Activated CD4-positive, alpha-beta T cell treated with anti-CD3 and anti-CD28 coated beads, Interleukin-2, amount 50 U/mL, for 4 hours (primary cell): ENCODE data around the gene C2orf92.
"Not testable (repeated sequence)": the region's sequence is repeated elsewhere in the genome, so short reads cannot be mapped to it uniquely, and the experiment has no call there.

Source experiments
- DNase-seq, 2 experiments: peaks; one replicate each; pipeline ENCODE4 v3.0.0-alpha.2; 2020

C2orf92 gene

GRCh38 chr2:97660775-97661389 is 8.6 kb upstream of the C2orf92 start:
- DNase-seq, result no peak

DNA sequence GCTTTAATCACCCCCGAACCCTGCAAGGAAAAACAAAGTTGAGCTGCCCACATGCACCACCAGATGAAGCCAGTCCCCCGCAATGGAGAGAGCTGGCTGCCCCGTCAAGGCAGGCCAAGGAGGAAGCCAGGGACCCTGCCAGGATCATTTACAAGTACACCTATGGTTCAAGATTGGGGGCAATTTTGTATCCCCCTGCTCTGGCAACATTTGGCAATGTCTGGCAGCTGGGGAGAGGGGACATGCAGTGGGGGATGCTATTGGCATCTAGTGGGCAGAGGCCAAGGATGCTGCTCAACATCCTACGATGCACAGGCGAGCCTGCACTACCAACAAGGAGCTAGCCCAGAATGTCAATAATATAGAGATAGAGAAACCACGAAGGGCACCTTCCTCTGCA is 7.6 kb upstream of the C2orf92 start:
- DNase-seq, result no peak

GRCh38 chr2:97662386-97662894 is 7.1 kb upstream of the C2orf92 start:
- no peak for DNase-seq

DNA sequence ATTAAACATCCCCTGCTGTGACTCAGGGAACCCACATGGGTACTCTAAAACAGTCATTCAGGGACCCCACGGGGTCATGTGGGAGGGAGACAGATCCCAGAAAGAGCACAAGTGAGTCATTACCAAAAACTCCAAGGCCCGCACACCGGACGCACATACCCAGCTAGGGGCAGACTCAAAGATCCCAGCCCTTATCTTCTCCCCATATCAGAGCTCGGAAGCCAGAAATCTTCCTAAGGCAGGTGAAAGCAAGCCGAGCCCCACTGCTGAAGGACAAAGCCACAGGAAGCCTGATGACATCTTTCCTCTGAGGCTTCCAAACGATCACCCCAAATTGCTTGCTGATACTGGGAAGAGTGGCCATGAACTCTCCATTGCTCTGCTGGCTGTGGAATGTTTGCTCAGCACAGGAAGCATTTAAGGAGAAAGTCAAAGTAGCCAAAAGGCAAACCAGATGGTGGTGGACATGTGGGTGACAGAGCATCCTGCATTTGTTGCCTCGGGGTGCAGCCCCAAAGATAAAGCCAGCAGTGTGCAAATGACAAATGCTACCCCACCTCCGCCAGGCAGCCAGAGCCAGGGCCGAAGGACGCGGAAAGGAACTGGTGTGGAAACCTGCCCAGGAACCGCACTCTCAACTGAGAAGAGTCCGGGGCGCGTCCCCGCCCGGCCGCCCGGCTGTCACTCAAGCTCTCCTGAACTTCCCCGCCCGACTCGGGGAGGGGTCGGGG is 6.5 kb upstream of the C2orf92 start:
- DNase-seq, result peak; percentile 73 to 79

DNA sequence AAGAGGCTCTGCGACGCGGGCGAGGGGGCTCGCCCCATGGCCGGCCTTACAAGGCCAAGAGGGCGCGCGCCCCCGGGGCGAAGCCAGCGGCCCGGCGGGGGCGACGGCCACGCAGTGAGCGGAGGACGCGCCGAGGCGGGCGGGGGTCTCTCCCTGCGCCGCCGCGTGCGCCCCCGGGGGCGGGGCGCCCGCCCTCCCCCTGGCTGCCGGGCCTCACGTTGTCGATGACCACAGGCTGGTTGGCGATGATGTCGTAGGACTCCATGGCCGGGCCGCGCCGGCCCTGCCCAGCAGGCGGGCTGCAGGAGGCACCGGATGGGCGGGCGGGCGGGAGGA is 5.9 kb upstream of the C2orf92 start:
- DNase-seq, result no peak

DNA sequence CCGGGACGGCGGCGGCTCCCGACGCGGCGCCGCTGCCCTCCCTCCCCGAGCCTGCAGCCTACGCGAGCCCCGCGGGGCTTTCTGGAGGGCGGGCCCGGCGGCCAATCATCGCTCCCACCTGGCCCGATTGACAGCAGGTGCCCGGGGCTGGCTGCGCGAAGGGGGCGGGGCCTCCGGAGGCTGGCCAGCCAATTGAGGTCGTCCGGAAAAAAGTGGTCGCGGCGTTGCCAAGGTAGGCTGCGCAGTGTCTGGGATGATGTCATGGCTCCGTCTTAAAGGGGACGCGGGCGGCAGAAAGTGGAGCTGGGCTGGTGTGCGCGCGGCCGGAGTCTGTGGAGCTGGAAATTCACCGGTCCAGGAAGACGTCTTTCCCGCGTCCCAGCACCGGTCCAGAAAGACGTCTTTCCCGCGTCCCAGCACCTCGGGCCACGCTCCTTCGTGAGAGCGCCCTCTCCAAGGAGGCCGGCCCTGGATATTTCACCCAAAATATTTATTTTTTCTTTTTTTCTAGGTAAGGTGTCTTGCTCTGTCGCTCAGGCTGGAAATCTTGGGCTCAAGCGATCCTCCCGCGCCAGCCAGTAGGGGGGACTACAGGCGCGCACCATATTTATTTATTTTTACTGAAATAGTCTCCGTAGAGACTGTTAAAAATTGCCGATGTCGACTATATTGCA is 5.4 kb upstream of the C2orf92 start, which contains the start of gene ACTR1B:
Gene ACTR1B (minus strand): TSS at position 83 of the 674 bp plus-strand sequence. CDS start 154 bp downstream, outside the sequence.
- DNase-seq, result peak; percentile 96 to 97

GRCh38 chr2:97664636-97664970 is 4.9 kb upstream of the C2orf92 start:
- DNase-seq, result no peak

DNA sequence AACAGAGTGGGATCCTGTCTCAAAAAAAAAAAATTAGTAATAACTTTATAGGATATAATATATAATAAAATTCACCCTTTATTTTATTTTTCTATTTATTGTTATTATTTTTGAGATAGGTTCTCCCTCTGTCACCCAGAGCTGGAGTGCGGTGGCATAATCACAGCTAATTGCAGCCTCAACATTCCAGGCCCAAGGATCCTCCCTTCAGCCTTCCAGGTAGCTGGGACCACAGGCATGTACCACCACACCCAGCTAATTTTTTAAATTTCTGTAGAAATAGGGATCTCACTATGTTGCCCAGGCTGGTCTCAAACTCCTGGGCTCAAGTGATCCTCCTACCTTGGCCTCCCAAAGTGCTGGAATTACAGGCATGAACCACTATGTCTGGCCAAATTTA is 958 bp downstream of the C2orf92 start:
- DNase-seq, result no peak

DNA sequence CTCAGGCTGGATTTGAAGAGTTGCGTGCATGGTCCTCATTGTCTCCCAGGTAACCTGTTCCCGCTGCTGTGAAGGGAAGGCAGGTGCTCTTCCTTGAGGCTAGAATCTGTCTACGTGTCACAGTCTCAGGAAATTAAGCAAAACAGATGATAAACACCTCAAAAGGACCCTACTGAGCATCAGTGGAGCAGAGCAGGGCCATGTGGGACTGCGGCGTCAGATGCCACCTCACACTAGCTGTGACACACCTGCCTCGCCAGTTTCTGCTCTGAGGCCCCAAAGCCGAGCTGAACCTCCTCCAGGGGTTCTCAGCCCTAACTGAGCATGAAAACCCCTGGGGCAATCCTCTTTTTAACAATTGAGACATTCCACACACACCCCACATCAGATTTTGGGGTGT is 2.0 kb downstream of the C2orf92 start:
- DNase-seq, result no peak

DNA sequence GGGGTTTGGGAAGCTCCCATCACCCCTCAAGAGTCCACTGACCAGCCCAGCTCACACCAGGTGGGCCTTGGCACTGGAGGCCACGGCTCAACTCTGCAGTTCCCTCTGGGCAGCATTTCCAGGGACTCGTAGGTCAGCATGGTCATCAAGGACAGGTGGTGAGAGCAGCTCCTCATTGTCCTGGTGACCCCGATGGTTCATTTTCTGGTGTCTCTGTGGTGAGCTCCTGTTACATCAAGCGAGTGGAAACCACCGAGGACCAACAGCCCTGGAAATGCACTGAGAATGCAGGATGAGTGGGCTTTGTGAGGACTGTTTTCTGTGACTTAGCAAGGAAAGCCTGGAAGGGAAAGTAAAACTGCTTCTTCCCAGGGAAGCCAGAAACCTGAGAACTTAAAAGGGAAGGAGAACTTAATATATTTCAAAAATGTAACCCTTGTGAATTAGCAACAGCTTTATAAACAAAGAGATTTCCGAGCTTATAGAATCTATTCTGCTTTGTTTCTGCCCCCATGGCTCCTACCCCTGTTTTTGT is 3.2 kb downstream of the C2orf92 start:
- not testable (repeated sequence) for DNase-seq

DNA sequence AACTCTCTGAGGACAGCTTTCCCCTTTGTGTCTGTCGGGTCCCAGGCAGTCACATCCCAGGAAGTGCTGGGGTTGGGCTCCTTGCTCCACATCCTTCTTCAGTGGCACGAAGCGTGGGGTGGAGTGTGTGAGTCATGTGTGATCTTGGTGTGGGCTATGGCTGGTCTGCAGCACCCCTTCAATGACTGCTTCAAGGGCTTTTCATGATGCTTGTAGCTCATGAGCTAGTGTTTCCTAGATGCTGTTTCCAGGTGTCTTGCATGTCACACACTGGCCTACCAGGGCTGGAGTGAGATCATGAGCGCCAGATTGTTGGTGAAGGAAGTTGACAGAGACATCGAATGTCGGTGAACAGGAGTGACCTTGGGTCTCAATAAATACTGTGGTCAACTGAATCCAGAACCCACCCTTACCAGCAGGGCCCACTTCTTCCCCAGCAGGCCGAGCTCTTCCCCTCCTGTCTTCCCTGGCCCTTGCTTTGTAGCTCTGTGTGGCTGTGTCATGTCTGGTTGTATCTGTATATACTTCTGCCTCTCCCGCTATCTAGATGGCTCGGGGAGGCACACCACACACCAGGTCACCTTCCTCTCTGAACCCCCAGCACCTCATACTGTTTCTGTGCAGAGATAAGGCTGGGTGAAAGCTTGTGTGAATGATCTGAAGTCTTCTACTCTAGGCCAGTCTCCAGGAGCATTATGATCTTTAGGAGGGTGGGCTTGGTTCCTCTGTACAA is 3.8 kb downstream of the C2orf92 start:
- no peak for DNase-seq

DNA sequence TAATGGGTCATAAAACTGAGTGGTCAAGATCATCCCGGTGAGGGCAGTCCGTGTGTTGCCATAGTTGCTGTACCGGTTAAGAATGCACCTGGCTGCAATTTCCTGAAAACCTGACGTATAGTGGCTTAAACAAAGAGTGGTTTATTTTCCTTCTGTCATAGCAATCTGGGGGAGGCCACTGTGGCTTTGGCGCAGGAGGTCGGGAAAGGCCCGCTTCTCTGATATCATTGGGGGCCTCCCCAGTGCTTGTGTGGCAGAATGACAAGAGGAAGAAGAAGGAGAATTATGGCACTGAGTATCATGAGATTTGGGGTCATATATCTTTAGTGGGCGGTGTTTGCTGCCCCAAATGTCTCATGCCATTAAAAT is 4.4 kb downstream of the C2orf92 start:
- DNase-seq, result no peak

DNA sequence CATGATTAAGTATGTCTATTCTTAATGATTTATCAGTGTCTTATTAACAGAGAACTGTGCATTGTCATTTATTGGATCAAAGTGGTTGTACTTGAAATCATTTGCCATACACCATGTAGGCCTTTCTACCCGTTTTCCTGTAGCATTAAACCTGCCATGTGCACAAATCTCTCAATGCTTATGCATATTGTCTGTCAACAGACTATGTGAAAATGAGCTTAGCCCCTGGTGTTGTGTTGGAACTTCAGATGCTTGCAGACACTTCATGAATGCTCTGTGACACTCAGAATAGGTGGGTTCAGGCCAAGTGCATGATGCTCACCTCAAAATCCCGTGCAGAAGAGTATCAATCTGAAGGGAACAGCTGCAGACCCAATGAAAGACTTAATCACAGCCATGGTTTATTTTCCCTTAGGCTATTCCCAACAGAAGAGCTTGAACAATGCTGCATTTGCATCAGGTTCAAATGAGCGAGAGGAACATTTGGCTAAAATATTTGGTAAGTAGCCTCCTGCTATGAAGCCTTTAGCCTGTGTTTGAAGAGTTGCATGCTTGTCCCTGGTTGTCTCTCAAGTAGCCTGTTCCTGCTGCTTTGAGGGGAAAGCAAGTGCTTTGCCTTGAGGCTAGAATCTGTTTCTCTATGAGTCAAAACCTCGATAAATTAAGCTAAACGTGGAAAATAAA is 6.1 kb downstream of the C2orf92 start:
- no peak for DNase-seq

DNA sequence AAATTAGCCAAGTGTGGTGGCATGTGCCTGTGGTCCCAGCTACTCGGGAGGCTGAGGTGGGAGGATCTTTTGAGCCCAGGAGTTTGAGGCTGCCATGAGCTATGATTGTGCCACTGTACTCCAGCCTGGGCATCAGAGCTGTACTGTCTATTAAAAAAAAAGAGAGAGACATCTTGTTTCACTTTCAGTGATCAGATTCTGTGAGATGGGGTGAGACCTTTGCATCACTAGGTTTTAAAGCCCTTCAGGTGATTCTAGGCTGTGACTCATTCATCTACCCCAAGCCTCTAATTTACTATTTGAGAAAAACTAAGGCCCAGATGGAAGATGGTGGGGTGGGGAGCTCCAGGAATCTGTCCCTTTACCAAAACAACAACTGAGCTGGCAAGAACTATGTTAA is 7.1 kb downstream of the C2orf92 start:
- DNase-seq, result no peak

DNA sequence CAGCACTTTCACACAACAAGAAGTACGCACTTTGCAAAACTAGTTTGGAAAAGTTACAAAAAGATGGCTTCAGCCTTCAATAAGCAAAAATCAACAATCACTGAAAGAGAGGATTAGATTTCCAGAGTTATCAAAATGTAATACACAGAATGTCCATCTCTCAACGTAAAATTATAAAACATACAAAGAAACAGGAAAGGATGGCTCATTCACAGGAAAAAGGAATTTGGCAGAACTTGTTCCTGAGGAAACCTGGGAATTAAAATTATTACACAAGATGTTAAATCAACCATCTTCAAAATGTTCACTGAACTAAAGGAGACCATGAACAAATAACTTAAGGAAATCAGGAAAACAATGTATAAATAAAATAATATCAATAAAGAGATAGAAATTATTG is 8.0 kb downstream of the C2orf92 start:
- no peak for DNase-seq

DNA sequence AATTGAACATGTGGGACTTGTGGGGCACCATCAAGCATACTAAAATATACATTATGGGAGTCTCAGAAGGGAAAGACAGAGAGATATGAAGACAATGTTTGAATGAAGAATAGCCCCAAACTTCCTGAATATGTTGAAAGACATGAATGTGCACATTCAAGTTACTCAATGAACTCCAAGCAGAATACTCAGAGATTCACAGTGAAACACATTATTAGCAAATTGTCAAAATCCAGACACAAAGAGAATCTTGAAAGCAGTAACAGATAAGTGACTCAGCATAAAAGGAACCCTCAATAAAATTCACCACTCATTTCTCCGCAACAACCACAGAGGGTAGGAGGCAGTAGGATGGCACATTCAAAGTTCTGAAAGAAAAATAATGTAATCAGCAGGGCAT is 8.8 kb downstream of the C2orf92 start:
- DNase-seq, result no peak

- not testable (repeated sequence) for DNase-seq
Observed at GRCh38 chr2:97687235-97687634, 17.7 kb downstream of the C2orf92 start.

- DNase-seq, result no peak
Observed at GRCh38 chr2:97688062-97688827, 18.7 kb downstream of the C2orf92 start.

GRCh38 chr2:97691166-97691565 is 21.7 kb downstream of the C2orf92 start:
- DNase-seq, result no peak

GRCh38 chr2:97693476-97693875 is 24.0 kb downstream of the C2orf92 start:
- no peak for DNase-seq

- DNase-seq, result no peak
Observed at GRCh38 chr2:97695744-97696143, 26.2 kb downstream of the C2orf92 start.
